RWPE2 (cell line): ENCODE data around the gene LETM1.

Experiments
- ATAC-seq: fragments of 200-7000 bp; cut with Tn5 transposase; 3 replicates; pipeline ENCODE4 v1.9.1; 2021; ENCODE audit warnings: low read depth
- DNase-seq: peaks from one replicate; pipeline ENCODE4 v3.0.0-alpha.2; 2020; ENCODE audit warnings: low spot score
- H3K27ac ChIP-seq: fragments of 450-650 bp; 2 replicates; pipeline ENCODE4 v1.5.1; 2017; ENCODE audit warnings: mild to moderate bottlenecking; ENCODE audit not compliant: poor library complexity, severe bottlenecking
- H3K27me3 ChIP-seq: fragments of 250-450 bp; sonication (Bioruptor Pico); 2 replicates; pipeline ENCODE4 v1.5.1; 2021; ENCODE audit warnings: mild to moderate bottlenecking, moderate library complexity; ENCODE audit not compliant: insufficient read depth, poor library complexity, severe bottlenecking
- H3K36me3 ChIP-seq: fragments of 250-450 bp; sonication (Bioruptor Pico); 2 replicates; pipeline ENCODE4 v1.5.1; 2020; ENCODE audit warnings: low read depth, mild to moderate bottlenecking, moderate library complexity
- H3K4me1 ChIP-seq: fragments of 250-450 bp; sonication (Bioruptor Pico); 2 replicates; pipeline ENCODE4 v1.5.1; 2021; ENCODE audit warnings: mild to moderate bottlenecking, moderate library complexity; ENCODE audit not compliant: insufficient read depth, poor library complexity, severe bottlenecking
- H3K4me3 ChIP-seq: fragments of 250-450 bp; sonication (Bioruptor Pico); 2 replicates; pipeline ENCODE4 v1.5.1; 2021; ENCODE audit warnings: mild to moderate bottlenecking, moderate library complexity; ENCODE audit not compliant: severe bottlenecking
- H3K9me3 ChIP-seq: fragments of 250-450 bp; sonication (Bioruptor Pico); 2 replicates; pipeline ENCODE4 v1.5.1; 2021; ENCODE audit warnings: mild to moderate bottlenecking, moderate library complexity; ENCODE audit not compliant: severe bottlenecking
- CTCF ChIP-seq: fragments of 450-650 bp; IDR thresholded peaks from one replicate; pipeline ENCODE4 v1.5.1; 2017; ENCODE audit warnings: mild to moderate bottlenecking, moderate library complexity; ENCODE audit not compliant: poor library complexity, severe bottlenecking

Gene LETM1

GRCh38 chr4:1797861-1798579 lies 57.9 kb downstream of the LETM1 start:
- peaks cover 13% of the 10 kb centered on the region for H3K27me3 ChIP-seq
- H3K36me3 ChIP-seq: no peaks in the 10 kb centered on the region
- no peaks in the 10 kb centered on the region for H3K9me3 ChIP-seq
- TF ChIP-seq CTCF: no peak
- ATAC-seq (no peak), DNase-seq (no peak)
- no peaks in the 10 kb centered on the region for H3K4me1 ChIP-seq
- H3K4me3 ChIP-seq: no peak overlapping the region
- H3K27ac ChIP-seq: no peak overlapping the region

- DNase-seq (no peak), ATAC-seq (no peak)
- Histone ChIP-seq H3K27ac (no peak overlapping the region), H3K4me1 (no peaks in the 10 kb centered on the region), H3K4me3 (no peak overlapping the region), H3K9me3 (no peaks in the 10 kb centered on the region), H3K36me3 (no peaks in the 10 kb centered on the region), H3K27me3 (peaks cover 13% of the 10 kb centered on the region)
- TF ChIP-seq CTCF: no peak
These were observed 58.6 kb downstream of the LETM1 start for GRCh38 chr4:1797298-1797860.

GRCh38 chr4:1796486-1797204 lies 59.3 kb downstream of the LETM1 start:
- no peak for ATAC-seq
- Histone ChIP-seq H3K4me3 (no peak overlapping the region), H3K36me3 (no peaks in the 10 kb centered on the region), H3K27ac (no peak overlapping the region), H3K4me1 (no peaks in the 10 kb centered on the region), H3K9me3 (no peaks in the 10 kb centered on the region), H3K27me3 (peaks cover 13% of the 10 kb centered on the region)
- DNase-seq: no peak
- no peak for TF ChIP-seq CTCF

- H3K27ac ChIP-seq: no peak overlapping the region
- H3K4me1 ChIP-seq: no peaks in the 10 kb centered on the region
- ATAC-seq (no peak), DNase-seq (no peak)
- H3K36me3 ChIP-seq: no peaks in the 10 kb centered on the region
- peaks cover 13% of the 10 kb centered on the region for H3K27me3 ChIP-seq
- H3K4me3 ChIP-seq: peak overlapping the region; percentile 81
- no peaks in the 10 kb centered on the region for H3K9me3 ChIP-seq
- TF ChIP-seq CTCF: no peak
These were observed 60.4 kb downstream of the LETM1 start for GRCh38 chr4:1795299-1796195.
